NK-92 (cell line): ENCODE data around the gene ZNF831.

Source experiments
- DNase-seq: peaks from one replicate; lab custom pipeline; 2025; ENCODE audit not compliant: unreplicated experiment; lab: John Stamatoyannopoulos, UW

Gene ZNF831

DNA sequence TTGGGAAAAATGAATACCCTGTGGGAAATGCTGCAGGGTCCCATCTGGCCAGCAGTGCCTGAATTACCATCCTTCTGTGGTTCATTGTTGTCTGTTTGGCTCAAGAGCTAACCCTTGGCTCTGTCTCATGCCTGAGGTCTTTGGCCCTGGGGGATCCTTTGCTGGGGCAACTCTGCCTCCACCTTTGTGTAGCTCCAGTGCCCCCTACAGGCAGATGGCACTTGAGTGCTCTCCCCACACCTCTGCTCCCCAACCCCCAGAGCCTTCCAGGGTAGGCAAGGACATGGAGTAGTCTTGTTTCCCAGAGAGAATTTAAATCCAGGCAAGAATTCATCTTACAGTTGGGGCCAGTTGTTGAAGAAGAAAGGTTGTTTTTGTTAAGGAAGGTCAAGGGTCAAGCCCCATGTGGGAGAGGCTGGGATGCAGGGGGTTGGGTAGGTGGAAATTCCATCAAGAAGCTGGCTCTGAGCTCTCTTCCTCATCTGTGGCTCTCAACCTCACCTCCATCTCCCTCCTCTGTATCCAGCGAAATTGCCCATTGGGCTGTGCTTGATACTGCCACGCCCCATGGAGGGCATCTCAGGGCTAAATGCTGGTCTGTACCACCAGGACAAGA, 44.2 kb downstream of the ZNF831 start:
- no peak for DNase-seq

DNA sequence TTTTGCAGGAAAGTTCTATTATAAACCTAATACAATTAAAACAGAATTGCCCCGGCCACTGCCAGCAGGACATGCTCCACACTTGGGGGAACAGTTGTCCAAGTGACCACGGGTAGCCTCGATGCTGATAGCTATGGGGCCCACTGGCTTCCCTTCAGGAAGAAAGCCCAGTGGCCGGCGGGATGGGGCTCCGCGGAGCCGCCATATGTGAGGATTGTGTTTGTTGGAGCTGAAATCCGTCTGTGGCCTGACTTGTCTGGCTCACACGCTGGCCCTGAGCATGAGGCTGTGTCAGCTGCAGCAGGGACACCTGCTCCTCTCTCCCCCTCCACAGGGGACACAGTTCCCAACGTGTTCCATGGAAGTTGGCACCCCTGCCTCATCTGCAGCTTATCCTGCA, 46.6 kb downstream of the ZNF831 start:
- DNase-seq = no peak

DNA sequence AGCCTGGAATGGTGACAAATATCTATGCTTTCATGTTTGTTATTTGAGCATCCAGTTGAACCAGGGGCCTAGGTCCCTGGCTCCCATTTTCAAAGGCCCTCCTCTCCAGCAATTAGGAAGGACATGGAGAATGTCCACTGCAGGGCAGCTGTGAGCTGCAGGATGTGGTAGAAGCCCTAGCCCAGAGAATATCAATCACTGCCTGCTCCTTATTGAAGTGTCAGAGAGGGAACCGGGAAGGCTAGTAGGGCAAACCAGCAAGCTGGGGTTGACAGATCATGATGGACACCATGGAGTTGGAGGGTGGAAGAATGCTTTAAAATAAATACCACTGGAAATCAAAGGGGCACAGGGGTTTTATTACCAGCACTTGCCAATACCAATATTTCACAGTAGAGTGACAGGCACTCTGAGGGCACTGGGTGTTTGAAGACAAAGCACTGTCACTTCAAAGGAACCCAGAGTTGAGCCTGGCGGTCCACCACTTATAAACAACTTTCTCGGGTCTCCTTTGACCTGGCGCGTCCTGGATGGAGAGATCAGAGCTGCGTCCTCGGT, 47.7 kb downstream of the ZNF831 start:
- DNase-seq = no peak

DNA sequence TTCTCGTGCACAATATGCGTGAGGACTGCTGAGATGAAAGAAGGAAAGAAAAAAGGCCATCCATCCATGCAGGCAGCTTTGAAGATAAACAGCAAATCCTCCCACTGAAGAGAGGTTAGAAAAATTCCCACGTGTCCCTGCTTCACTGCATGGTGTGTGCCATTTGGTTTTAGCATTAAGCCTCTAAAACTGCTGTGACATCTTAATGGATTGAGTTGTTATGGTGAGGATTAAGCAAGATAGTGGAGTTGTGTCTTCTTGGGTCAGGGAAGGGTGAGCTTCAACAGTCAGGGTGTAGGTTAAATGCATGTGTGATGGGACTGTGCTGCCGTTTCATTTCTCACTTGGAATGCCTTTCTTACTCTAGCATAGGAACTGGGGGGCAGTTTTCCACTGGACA, 50.5 kb downstream of the ZNF831 start:
- DNase-seq = no peak

DNA sequence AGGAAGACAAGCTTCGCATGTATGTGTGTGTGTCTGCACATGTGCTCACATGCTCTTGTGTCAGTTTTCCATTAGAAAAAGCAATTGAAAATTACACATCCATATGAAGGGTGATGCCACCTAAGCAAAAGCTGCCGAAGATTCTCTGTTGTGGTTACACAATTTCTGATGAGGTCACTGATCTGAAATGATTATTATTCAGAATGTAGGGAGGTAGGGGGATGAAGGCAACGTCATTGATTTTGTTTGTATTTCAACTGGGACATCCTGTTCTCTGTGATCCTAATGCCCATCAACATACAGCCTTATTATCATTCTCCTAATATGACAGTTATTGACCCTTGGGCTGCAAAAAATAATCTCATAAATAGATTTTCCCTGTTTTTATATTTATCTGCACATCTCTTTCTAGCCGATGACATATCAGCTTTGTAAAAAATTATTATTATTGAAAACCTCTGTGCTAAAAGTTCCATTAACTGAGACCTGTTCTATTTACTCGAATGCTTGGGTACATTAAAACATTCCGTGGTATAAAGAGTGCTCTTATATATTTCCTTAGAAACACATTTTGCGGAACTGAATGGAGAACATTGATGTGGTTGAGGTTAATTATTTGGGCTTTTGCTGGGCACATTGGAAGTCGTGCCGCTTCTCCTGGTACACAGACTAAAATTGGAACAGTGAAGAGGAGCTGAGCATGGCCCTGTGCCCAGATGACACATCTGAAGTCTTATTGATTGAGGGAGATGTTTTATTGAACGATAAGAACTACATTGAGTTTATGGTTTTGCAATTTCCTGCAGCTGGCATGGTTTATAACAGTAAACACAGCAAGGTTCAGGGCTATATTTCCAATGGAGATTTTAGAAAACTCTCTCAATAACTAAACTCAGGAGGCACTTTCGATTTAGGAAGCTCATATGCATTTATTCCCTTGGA, 51.3 kb downstream of the ZNF831 start:
- no peak for DNase-seq

DNA sequence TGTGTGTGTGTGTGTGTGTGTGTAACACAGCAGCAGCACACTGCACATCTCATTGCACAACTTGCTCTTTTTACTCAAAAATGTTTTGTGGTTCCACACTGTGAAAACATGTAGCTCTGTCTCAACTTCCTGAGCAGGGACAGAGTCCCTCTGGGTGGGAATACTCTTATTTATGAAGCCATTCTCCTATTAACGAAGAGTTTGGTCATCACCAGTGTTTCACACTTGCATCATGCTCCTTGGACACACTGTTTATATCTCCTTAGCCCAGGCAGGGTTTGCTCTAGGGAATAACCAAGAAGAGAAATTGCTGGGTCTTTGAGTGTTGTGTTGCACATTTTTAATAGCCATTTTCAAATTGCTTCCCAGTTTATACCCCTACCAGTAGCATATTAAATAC, 53.6 kb downstream of the ZNF831 start:
- DNase-seq = no peak

DNA sequence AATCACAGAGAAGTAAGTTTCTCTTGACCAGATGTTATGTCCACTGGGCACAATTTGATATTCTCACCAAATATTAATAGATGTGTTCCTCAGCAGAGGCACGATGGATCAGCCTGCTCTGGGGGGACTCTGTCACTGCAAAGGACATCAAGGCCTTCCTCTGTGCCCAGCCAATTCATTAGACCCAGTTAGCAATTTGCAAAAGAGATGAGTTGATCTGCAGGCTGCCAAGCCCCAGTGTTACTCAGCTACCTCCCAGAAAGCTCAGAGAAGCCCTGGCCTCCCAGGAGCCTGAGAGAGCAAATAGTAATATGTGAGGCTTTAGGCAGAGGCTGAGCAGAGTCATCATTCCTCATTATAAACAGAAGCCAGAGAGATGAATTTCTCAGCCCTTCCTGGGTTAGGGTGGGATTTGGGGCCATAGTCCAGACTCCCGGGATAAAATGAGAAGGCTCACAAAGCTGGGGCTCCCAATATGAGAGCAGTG, 54.2 kb downstream of the ZNF831 start:
- no peak for DNase-seq

DNA sequence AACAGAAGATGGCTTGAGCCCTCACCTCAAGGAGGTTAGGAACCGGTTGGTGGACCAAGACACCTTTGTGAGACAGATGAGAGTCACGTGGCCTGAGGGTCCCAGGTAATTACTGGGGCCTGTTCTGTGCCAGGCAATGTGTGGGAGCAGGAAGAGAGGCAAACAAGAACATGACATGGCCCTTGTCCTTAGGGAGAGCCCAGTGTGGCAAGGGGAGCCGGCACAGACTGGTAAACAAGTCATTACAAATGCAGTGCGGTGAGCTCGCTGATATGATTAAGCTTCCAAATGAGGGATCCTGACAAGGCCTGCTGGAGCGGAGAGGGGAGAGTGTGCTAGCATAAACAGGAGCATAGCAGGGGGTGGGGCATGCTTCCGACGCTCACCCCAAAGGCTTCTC, 55.6 kb downstream of the ZNF831 start:
- no peak for DNase-seq

DNA sequence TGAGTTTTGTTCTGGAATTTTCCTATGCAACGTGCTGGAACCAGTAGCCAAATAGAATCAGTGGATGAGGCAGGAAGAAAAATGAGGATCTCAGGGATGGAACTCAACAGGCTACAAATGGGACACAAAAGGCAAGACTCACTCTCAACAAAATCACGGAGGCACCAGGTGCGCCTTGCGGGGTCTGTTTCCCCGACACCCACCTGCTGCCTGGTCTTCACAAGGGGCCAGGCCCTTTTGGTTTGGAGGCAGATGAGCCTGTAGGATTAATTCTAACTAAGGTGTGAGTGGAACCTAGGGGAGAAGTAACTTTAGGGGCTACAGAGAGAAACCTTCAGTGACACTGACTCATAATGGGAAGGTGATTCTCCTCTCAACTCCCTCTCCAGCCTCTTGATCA, 56.5 kb downstream of the ZNF831 start:
- no peak for DNase-seq

DNA sequence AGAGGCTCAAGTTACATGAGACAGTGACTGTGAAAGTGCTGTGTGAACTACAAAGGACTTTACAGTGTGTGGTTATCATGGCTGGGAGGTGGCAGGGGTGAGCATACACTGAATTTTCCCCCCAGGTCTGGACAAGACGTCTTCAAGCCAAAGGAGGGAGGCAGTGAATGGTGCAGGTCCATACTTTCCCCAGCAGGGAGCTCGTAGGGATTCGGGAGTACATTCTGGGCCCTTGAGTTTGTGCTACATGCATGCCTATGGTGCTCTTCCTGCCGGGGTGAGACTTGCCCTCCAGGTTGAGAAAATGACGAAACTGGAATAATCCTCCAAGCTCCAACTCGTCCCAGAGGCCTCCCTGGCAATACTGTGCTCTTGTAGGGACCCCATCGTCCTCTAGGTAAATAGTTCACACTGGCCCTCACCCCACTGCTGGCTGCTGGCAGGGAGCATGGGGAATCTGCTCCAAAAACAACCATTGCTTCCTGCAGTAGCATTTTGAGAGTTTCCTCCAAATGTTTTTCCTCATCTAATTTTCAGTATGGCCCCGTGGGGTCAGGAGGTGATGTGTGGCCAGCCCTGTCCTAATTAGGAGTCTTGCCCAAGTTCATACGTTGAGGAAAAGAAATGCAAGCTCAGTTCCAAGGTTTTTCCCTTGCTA, 57.6 kb downstream of the ZNF831 start:
- DNase-seq = no peak

DNA sequence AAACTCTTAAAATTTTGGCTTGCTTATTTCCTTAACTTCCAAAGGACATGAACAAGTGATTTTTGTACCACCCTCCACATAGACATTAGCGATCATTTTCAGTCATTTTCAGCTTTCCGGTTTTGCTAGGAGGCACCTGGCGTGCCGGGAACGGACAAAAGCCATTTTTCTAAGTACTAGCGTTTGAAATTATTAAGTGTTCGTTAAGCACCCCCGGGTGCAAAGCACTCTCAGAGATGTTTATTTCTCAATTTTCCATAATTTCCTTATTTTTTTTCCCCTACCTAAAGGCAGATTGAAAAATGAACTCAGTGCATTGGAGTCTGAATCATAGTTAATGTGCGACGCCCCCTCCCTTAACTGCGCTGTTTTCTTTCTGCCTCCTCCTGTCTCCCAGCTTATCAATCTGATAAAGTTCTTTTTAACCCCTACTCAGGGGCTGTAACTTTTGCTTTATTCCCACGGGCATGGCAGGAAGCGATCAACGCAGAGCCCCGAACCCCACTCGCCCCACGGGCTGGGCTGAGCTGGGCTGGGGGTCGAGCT, 58.2 kb downstream of the ZNF831 start:
- DNase-seq = no peak

DNA sequence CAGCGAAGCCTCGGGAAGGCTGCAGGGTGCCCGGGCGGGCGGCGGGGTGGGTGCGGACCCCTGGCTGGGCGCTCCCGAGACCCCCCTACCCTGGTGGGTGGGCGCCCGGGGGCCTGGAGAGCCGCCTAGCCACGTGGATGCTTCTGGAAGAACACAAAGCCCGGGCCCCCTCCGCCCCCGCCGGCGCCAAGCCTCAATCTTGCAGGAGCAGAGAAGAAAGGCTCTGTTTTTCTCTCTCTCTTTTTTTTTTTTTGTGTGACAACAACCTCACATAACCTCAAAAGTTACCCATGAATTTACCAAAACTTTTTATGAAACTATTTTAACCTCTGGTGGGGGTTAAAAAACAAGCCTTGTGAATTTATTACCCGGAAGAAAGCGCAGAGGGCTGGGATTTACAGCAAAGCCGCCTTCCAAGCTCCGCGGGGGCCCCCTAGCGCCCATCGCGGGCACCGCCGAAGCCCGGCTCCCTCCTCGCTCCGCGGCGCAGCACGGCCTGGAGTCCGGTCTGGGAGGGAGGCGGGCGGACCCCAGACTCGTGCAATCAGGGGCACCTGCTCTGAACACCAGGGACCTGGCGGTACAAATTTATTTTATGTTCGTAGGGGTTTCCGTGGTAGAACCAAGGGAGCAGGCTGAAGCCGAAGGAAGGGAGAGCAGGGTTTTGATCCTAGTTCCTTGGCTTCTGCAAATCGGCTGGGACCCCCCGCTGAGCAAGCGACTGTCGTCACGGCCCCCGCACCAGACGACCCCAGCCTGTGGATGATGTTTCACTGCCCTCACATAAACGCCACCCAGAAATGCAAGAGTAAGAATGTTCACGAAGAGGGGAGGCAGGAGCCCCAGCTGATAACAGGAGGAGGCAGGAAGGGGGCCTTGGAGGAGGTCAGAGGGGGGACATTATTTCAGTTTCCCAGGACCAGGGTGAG, 58.9 kb downstream of the ZNF831 start:
- DNase-seq = no peak

DNA sequence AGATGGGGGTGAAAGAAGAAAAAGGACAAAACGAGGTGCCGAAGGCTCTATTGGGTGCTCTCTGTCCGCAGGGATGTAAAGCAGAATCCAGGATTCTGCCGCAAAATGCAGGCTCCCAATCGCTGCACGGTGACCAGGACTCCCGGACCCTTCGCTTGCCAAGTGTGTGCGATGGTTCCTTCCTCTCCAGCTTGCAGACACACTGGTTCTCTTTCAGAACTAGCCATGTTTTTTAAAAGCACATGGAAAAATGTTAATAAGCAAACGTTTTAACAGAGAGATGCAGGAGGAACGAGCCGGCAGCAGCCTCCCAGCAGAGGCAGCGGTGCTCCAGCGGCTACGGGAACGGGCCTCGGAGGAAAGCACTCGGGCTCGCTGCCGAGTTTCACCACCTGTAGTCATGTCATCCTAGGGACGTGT, 59.6 kb downstream of the ZNF831 start:
- no peak for DNase-seq

DNA sequence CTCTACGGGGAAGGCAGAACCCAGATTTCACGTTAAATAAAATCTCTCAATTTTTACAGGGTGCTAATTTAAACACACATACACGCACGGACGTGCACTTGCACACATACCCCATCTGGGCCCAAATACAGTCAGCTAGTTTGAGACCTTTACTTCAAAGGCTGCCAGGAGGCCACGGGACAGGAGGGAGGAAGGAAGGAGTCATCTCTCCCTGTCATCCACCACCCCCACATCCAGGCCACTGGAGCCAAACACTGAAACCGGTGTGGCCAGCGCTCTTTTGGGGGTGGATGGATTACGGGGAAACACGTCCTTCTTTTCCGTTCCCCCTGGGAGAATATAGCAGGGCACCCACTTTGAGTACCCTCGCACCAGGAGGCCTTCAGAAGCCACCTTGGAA, 60.1 kb downstream of the ZNF831 start:
- no peak for DNase-seq

DNA sequence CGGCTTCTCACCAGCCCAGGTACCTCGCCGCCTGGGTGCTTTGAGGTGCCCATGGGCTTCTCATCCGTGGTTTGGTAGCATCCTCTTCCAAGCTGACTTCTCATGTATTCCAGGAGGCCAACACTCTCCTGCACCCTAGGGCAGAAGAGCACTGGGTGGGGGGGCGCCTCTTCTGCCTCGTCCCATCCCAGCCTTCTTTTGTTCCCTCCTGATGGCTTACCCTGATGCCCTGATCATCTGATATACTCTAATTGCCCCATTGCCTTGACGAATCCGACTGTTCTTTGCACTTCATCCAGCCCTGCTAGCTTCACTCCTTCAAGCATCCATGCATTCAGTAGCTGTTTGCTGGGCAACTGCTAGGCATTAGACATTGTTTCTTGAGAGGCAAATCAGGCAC, 60.6 kb downstream of the ZNF831 start:
- no peak for DNase-seq

DNA sequence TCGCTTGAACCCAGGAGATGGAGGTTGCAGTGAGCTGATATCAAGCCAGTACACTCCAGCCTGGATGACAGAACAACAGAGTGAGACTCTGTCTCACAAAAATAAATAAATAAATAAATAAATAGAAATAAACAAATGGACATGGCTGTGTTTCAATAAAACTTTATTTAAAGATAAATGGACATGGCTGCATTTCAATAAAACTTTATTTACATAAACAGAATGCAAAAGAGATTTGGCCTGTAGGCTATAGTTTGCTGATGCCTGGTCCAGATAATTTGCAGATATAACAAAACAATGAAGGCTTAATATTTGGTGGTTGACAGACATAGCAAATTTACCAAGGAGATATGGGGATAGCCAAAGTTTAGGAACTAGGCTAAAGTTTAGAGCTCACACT, 66.8 kb downstream of the ZNF831 start:
- no peak for DNase-seq

DNA sequence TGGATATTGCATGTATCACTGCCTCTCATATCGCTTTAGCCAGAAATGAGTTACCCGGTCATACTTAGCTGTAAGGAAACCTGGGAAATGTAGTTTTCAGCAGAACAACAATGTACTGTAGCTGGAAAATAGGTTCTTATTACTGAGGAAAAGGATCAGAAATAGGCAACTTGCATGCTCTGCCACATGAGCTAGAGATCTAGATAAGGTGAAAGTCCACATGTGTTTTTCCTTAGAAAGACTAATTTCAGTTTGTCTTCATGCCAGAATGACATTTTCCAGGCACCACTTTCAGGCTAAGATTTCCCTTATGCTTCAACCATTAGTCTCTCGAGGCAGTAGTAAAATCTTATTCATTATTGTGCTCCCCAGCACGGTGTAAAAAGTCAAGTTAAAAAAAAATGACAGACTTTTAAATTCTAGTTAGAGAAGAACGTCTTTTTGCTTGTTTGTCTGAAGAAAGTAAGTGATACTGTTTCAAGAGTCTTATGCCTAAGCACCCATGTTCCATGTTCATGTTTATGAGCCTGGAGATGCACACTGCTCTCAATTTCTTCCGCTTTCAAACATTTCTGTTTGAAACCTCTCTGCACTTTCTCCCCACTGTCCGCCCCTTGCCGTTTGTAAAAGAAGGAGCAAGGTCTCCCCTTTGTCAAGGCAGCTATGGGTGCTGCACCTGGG, 67.6 kb downstream of the ZNF831 start:
- DNase-seq = no peak

DNA sequence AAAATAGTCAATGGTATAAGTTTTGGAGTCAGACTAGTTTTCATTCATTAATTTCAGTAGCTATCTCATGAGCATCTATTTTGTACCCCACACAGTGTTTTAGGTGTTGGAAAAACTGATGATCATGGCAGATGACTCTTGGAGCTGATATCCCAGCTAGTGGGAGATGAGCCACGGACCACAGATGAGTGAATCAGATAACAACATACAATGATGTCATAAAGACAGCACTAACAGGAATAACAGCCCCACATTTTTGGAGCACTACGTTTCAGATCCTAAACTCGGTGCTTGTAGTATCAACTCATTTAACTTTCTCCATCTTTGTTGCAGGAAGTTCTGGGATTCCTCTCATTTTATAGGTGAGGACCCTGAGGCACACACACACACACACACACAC, 69.0 kb downstream of the ZNF831 start:
- no peak for DNase-seq

DNA sequence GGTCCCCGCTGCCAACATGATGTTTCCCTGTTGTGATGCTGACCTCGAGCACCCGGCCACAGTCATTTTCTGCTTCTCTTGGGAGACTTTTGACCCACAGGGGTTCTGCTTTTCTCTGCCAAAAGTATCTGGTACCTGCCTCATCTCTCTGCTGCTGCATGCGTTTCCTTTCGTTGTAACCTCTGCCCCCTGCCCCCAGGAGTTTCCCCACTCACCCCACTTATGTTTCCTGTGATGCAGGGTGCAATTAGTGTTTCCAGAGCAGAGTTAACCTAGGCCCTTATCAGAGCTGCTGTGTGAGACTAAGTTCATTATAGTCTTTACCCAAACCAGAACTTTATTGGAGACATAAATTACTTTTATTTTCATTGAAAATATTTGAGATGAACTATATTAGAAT, 71.6 kb downstream of the ZNF831 start:
- no peak for DNase-seq

DNA sequence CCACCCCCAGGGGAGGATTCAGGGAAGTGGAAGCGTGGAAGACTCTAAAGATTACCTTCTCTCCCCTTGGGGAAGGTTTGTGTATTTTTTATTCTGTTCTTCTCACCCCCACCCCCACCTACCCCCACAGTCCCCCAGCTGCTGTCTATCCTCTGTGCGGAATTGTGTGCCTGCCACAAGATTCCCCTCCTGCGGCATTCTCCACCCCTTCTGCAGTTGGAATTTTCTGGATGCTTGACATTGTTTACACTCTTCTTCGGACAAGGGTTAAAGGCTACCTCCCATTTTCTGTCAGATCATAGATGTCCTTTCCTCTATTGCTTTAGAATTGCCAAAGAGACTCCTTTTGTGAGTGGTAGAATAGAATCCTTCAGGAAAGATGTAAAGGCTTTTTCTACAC, 76.4 kb downstream of the ZNF831 start:
- DNase-seq = no peak
